WTC11 (cell line): Measurements from ENCODE around the gene TMEM185B. TPM values are rescaled to one million over a fixed set of nuclear protein-coding genes. Genes with fewer than 3 reads are reported as not detected.

Experiments used
- ATAC-seq: fragments of 200-7000 bp; cut with Tn5 transposase; 2 replicates; pipeline ENCODE4 v1.10.0; 2021; ENCODE audit warnings: mild to moderate bottlenecking, moderate library complexity
- CTCF ChIA-PET: fragments of 300-600 bp; sonication (Branson Sonifier 250); formaldehyde crosslinking; loops from one replicate; lab custom pipeline; 2021; ENCODE audit warnings: antibody characterized with exemption; lab: Charles Lee
- POLR2A ChIA-PET: fragments of 350-600 bp; sonication (Branson Sonifier 250); formaldehyde crosslinking; loops from one replicate; lab custom pipeline; 2021; ENCODE audit warnings: antibody characterized with exemption; lab: Charles Lee
- DNase-seq: peaks from one replicate; pipeline ENCODE4 v3.0.0; 2021; ENCODE audit warnings: low spot score
- H3K27ac Mint-ChIP-seq: 2 replicates; pipeline ENCODE4 v1.8.0; 2021; ENCODE audit warnings: mixed read lengths
- H3K27me3 Mint-ChIP-seq: 2 replicates; pipeline ENCODE4 v1.8.0; 2021; ENCODE audit warnings: low read depth, mild to moderate bottlenecking, moderate library complexity, mixed read lengths
- H3K36me3 Mint-ChIP-seq: 2 replicates; pipeline ENCODE4 v1.8.0; 2021; ENCODE audit warnings: mixed read lengths
- H3K4me1 Mint-ChIP-seq: 2 replicates; pipeline ENCODE4 v1.8.0; 2022; ENCODE audit warnings: mixed read lengths
- H3K4me3 Mint-ChIP-seq: 2 replicates; pipeline ENCODE4 v1.8.0; 2021; ENCODE audit warnings: mild to moderate bottlenecking, moderate library complexity, mixed read lengths
- H3K9me3 Mint-ChIP-seq: 2 replicates; pipeline ENCODE4 v1.8.0; 2021; ENCODE audit warnings: mixed read lengths
- ATF1 ChIP-seq: sonication (generic); formaldehyde crosslinking; IDR thresholded peaks from 2 replicates; pipeline ENCODE4 v1.8.1; 2023; ENCODE audit warnings: mild to moderate bottlenecking, moderate library complexity, missing genetic modification reagents
- ATF2 ChIP-seq: sonication (generic); formaldehyde crosslinking; IDR thresholded peaks from 2 replicates; pipeline ENCODE4 v1.8.1; 2022; ENCODE audit warnings: low read depth, missing genetic modification reagents, borderline replicate concordance
- ATF6 ChIP-seq: sonication (generic); formaldehyde crosslinking; IDR thresholded peaks from 2 replicates; pipeline ENCODE4 v1.8.1; 2023; ENCODE audit warnings: mild to moderate bottlenecking, missing genetic modification reagents
- CREM ChIP-seq: sonication (generic); formaldehyde crosslinking; IDR thresholded peaks from 2 replicates; pipeline ENCODE4 v1.8.1; 2022; ENCODE audit warnings: mild to moderate bottlenecking, missing genetic modification reagents, moderate library complexity
- E2F4 ChIP-seq: sonication (generic); formaldehyde crosslinking; IDR thresholded peaks from 2 replicates; pipeline ENCODE4 v1.8.1; 2022; ENCODE audit warnings: low read depth, mild to moderate bottlenecking, moderate library complexity, missing genetic modification reagents, borderline replicate concordance
- ELF4 ChIP-seq: sonication (generic); formaldehyde crosslinking; IDR thresholded peaks from 2 replicates; pipeline ENCODE4 v1.8.1; 2022; ENCODE audit warnings: low read depth, mild to moderate bottlenecking, moderate library complexity, missing genetic modification reagents
- ESRRA ChIP-seq: sonication (generic); formaldehyde crosslinking; IDR thresholded peaks from 2 replicates; pipeline ENCODE4 v1.8.1; 2022; ENCODE audit warnings: mild to moderate bottlenecking, missing genetic modification reagents, borderline replicate concordance
- GABPB1 ChIP-seq: sonication (generic); formaldehyde crosslinking; IDR thresholded peaks from 2 replicates; pipeline ENCODE4 v1.8.1; 2023; ENCODE audit warnings: mild to moderate bottlenecking, missing genetic modification reagents
- HMGA2 ChIP-seq: fragments of 250-450 bp; sonication (Bioruptor Pico); IDR thresholded peaks from 2 replicates; pipeline ENCODE4 v1.4.0; 2021; ENCODE audit warnings: mild to moderate bottlenecking, moderate library complexity
- MXD4 ChIP-seq: fragments of 250-450 bp; sonication (Bioruptor Pico); IDR thresholded peaks from 2 replicates; pipeline ENCODE4 v1.8.0; 2021; ENCODE audit warnings: mild to moderate bottlenecking, moderate library complexity, borderline replicate concordance
- NFYB ChIP-seq: sonication (generic); formaldehyde crosslinking; conservative IDR thresholded peaks from 2 replicates; pipeline ENCODE4 v1.8.0; 2022; ENCODE audit warnings: low read depth, missing genetic modification reagents
- OVOL2 ChIP-seq: fragments of 250-450 bp; sonication (Bioruptor Pico); IDR thresholded peaks from 2 replicates; pipeline ENCODE4 v1.9.0; 2021; ENCODE audit warnings: mild to moderate bottlenecking, borderline replicate concordance
- ZBTB21 ChIP-seq: sonication (generic); formaldehyde crosslinking; IDR thresholded peaks from 2 replicates; pipeline ENCODE4 v1.8.1; 2023; ENCODE audit warnings: mild to moderate bottlenecking, missing genetic modification reagents, borderline replicate concordance
- ZMAT4 ChIP-seq: fragments of 250-450 bp; sonication (Bioruptor Pico); IDR thresholded peaks from 2 replicates; pipeline ENCODE4 v1.9.0; 2021; ENCODE audit warnings: mild to moderate bottlenecking
- ZNF219 ChIP-seq: sonication (generic); formaldehyde crosslinking; IDR thresholded peaks from 2 replicates; pipeline ENCODE4 v1.8.0; 2023; ENCODE audit warnings: missing genetic modification reagents, mild to moderate bottlenecking, borderline replicate concordance
- ZNF263 ChIP-seq: sonication (generic); formaldehyde crosslinking; IDR thresholded peaks from 2 replicates; pipeline ENCODE4 v1.8.1; 2022; ENCODE audit warnings: low read depth, mild to moderate bottlenecking, moderate library complexity, missing genetic modification reagents
- ZNF416 ChIP-seq: fragments of 250-450 bp; sonication (Bioruptor Pico); IDR thresholded peaks from 2 replicates; pipeline ENCODE4 v1.9.0; 2021; ENCODE audit warnings: mild to moderate bottlenecking, inconsistent platforms
- ZNF671 ChIP-seq: fragments of 250-450 bp; sonication (Bioruptor Pico); IDR thresholded peaks from 2 replicates; pipeline ENCODE4 v1.8.0; 2021; ENCODE audit warnings: mild to moderate bottlenecking
- total RNA-seq: library from RNA; stranded (reverse); gene quantifications from 3 replicates; pipeline ENCODE4 v1.2.3, GENCODE V29; 2021
- TF ChIP-seq, protein P1 (sequence below): sonication (generic); formaldehyde crosslinking; IDR thresholded peaks from 2 replicates; pipeline ENCODE4 v1.8.0; 2023; ENCODE audit warnings: missing genetic modification reagents, mild to moderate bottlenecking, borderline replicate concordance
- TF ChIP-seq, protein P2 (sequence below): sonication (generic); formaldehyde crosslinking; IDR thresholded peaks from 2 replicates; pipeline ENCODE4 v1.8.1; 2023; ENCODE audit warnings: mild to moderate bottlenecking, missing genetic modification reagents
- TF ChIP-seq, protein P3 (sequence below): sonication (generic); formaldehyde crosslinking; IDR thresholded peaks from 2 replicates; pipeline ENCODE4 v1.8.0; 2022; ENCODE audit warnings: mild to moderate bottlenecking, missing genetic modification reagents

TMEM185B gene
- total RNA-seq, 1 experiment from 2014 or later = 9.9 TPM

DNA sequence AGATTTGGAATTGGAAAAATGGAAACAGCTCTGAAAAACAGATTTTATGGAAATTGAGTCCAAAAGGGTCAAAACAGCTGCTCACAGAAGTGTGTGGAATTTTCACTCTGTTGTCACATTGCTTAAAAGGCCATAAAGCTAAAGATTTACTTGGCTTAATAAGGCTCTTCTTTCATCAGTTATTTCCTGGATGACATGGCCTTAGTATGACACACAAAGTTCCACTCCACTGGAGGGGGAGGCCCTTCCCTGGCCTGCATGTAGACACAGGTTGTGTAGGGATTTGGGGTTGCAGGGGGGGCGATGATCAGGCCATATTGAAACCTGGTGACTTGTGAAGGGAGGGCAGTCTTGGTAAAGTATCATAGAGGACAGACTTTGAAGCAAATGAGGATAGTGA, 34.0 kb downstream of the TMEM185B start (continued):
- TF ChIP-seq ZMAT4 = no peak

GRCh38 chr2:120182019-120182560, 41.1 kb downstream of the TMEM185B start:
- Mint-ChIP-seq H3K27ac (no peak overlapping the region), H3K4me1 (peaks cover 21% of the 10 kb centered on the region), H3K9me3 (no peaks in the 10 kb centered on the region)
- CTCF ChIA-PET = interaction anchor here (0.6 to 1.5 kb wide), 4 partner anchors 14 to 235 kb away, joined by 3 to 4 read pairs (median 3); no protein-coding TSS in a partner anchor
- POLR2A ChIA-PET = no interaction called here
- TF ChIP-seq ZNF263 (CRISPR knock-in tag) (no peak), HMGA2 (no peak), ATF2 (CRISPR knock-in tag) (no peak), ZNF416 (CRISPR knock-in tag) (no peak), ATF6 (CRISPR knock-in tag) (no peak), ATF1 (CRISPR knock-in tag) (no peak), ELF4 (CRISPR knock-in tag) (no peak), MXD4 (no peak), GABPB1 (CRISPR knock-in tag) (no peak), ESRRA (CRISPR knock-in tag) (no peak), ZBTB21 (CRISPR knock-in tag) (no peak), ZNF671 (CRISPR knock-in tag) (no peak)
- TF ChIP-seq, protein P1, sequence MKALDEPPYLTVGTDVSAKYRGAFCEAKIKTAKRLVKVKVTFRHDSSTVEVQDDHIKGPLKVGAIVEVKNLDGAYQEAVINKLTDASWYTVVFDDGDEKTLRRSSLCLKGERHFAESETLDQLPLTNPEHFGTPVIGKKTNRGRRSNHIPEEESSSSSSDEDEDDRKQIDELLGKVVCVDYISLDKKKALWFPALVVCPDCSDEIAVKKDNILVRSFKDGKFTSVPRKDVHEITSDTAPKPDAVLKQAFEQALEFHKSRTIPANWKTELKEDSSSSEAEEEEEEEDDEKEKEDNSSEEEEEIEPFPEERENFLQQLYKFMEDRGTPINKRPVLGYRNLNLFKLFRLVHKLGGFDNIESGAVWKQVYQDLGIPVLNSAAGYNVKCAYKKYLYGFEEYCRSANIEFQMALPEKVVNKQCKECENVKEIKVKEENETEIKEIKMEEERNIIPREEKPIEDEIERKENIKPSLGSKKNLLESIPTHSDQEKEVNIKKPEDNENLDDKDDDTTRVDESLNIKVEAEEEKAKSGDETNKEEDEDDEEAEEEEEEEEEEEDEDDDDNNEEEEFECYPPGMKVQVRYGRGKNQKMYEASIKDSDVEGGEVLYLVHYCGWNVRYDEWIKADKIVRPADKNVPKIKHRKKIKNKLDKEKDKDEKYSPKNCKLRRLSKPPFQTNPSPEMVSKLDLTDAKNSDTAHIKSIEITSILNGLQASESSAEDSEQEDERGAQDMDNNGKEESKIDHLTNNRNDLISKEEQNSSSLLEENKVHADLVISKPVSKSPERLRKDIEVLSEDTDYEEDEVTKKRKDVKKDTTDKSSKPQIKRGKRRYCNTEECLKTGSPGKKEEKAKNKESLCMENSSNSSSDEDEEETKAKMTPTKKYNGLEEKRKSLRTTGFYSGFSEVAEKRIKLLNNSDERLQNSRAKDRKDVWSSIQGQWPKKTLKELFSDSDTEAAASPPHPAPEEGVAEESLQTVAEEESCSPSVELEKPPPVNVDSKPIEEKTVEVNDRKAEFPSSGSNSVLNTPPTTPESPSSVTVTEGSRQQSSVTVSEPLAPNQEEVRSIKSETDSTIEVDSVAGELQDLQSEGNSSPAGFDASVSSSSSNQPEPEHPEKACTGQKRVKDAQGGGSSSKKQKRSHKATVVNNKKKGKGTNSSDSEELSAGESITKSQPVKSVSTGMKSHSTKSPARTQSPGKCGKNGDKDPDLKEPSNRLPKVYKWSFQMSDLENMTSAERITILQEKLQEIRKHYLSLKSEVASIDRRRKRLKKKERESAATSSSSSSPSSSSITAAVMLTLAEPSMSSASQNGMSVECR (CRISPR knock-in tag) = no peak
- TF ChIP-seq, all 79 proteins: peak for 0
- H3K4me3 Mint-ChIP-seq = no peak overlapping the region
- no peaks in the 10 kb centered on the region for H3K36me3 Mint-ChIP-seq
- no peaks in the 10 kb centered on the region for H3K27me3 Mint-ChIP-seq
- DNase-seq = no peak
- ATAC-seq = peak; percentile 62

GRCh38 chr2:120180066-120180465, 43.1 kb downstream of the TMEM185B start:
- Mint-ChIP-seq H3K4me3 (no peak overlapping the region), H3K9me3 (no peaks in the 10 kb centered on the region), H3K27me3 (no peaks in the 10 kb centered on the region), H3K4me1 (peaks cover 23% of the 10 kb centered on the region), H3K27ac (no peak overlapping the region), H3K36me3 (no peaks in the 10 kb centered on the region)
- DNase-seq (peak; percentile 29), ATAC-seq (peak; percentile 38)
- ChIA-PET CTCF (interaction anchor here (1.7 kb wide), 1 partner anchor 169 kb away, joined by 4 read pairs; no protein-coding TSS in a partner anchor), POLR2A (no interaction called here)
- TF ChIP-seq NFYB (CRISPR knock-in tag) = no peak
- no peak for TF ChIP-seq OVOL2
- TF ChIP-seq CREM = no peak
- no peak for TF ChIP-seq E2F4 (CRISPR knock-in tag)
- TF ChIP-seq ATF1 (CRISPR knock-in tag) = no peak
- TF ChIP-seq, protein P2, sequence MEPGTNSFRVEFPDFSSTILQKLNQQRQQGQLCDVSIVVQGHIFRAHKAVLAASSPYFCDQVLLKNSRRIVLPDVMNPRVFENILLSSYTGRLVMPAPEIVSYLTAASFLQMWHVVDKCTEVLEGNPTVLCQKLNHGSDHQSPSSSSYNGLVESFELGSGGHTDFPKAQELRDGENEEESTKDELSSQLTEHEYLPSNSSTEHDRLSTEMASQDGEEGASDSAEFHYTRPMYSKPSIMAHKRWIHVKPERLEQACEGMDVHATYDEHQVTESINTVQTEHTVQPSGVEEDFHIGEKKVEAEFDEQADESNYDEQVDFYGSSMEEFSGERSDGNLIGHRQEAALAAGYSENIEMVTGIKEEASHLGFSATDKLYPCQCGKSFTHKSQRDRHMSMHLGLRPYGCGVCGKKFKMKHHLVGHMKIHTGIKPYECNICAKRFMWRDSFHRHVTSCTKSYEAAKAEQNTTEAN = no peak
- TF ChIP-seq, protein P3, sequence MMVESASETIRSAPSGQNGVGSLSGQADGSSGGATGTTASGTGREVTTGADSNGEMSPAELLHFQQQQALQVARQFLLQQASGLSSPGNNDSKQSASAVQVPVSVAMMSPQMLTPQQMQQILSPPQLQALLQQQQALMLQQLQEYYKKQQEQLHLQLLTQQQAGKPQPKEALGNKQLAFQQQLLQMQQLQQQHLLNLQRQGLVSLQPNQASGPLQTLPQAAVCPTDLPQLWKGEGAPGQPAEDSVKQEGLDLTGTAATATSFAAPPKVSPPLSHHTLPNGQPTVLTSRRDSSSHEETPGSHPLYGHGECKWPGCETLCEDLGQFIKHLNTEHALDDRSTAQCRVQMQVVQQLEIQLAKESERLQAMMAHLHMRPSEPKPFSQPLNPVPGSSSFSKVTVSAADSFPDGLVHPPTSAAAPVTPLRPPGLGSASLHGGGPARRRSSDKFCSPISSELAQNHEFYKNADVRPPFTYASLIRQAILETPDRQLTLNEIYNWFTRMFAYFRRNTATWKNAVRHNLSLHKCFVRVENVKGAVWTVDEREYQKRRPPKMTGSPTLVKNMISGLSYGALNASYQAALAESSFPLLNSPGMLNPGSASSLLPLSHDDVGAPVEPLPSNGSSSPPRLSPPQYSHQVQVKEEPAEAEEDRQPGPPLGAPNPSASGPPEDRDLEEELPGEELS = no peak
- no peak for TF ChIP-seq ZNF219 (CRISPR knock-in tag)
